Vagina (tissue), 2 donors: ENCODE data around the gene SIX4. TPM values are rescaled to one million over a fixed set of nuclear protein-coding genes. Genes with fewer than 3 reads are reported as not detected.

Experiments
- DNase-seq, 2 donors: peaks; one replicate each; pipeline ENCODE4 v3.0.0-alpha.2; 2017; ENCODE audit errors: extremely low spot score in 2 of 2
- H3K27ac ChIP-seq: fragments of 200-600 bp; sonication (generic); one replicate; pipeline ENCODE4 v1.5.1; 2019
- H3K27me3 ChIP-seq: fragments of 200-600 bp; sonication (generic); one replicate; pipeline ENCODE4 v1.5.1; 2019
- H3K36me3 ChIP-seq, 2 donors: fragments of 200-600 bp; sonication (generic); one replicate each; pipeline ENCODE4 v1.5.1; 2017 to 2019
- H3K4me1 ChIP-seq: fragments of 200-600 bp; sonication (generic); one replicate; pipeline ENCODE4 v1.5.1; 2019
- H3K4me3 ChIP-seq, 2 donors: fragments of 200-600 bp; sonication (generic); 1 replicate in 1 of 2; 2 replicates in 1 of 2; pipeline ENCODE4 v1.5.1; 2016 to 2019
- H3K9me3 ChIP-seq: fragments of 200-600 bp; sonication (generic); one replicate; pipeline ENCODE4 v1.5.1; 2019
- CTCF ChIP-seq, 3 experiments: fragments of 450-650 bp in 2 of 3; fragments of 200-600 bp in 1 of 3; sonication (generic) in 1 of 3; IDR thresholded peaks; one replicate each; pipeline ENCODE4 v1.5.1; 2017 to 2019; ENCODE audit warnings: antibody characterized with exemption in 3 of 3, mild to moderate bottlenecking in 2 of 3, moderate library complexity in 2 of 3
- POLR2A ChIP-seq, 2 donors: fragments of 450-650 bp; IDR thresholded peaks; one replicate each; pipeline ENCODE4 v1.6.1; 2017; ENCODE audit warnings: antibody characterized with exemption in 2 of 2, mild to moderate bottlenecking in 2 of 2, moderate library complexity in 2 of 2
- POLR2AphosphoS5 ChIP-seq, 2 donors: sonication (generic); formaldehyde crosslinking; IDR thresholded peaks; one replicate each; pipeline ENCODE4 v1.9.0; 2017; ENCODE audit warnings: antibody characterized with exemption in 2 of 2, mild to moderate bottlenecking in 2 of 2, low read depth in 1 of 2; ENCODE audit not compliant: insufficient read depth in 1 of 2
- intact Hi-C: fragments of 100-400 bp; cut with DNase I; formaldehyde crosslinking; loops from one replicate; pipeline ENCODE4 v1.15.1; 2023
- total RNA-seq: library from RNA; depleted of rRNA; stranded (reverse); fragments of >200 nt; gene quantifications from one replicate; pipeline ENCODE4 v1.2.3, GENCODE V29; 2016

SIX4 gene
- total RNA-seq, 1 donor from 2014 or later = 1.5 TPM

GRCh38 chr14:60753264-60754119, 29.3 kb upstream of the SIX4 start:
- Histone ChIP-seq H3K27me3 (no peaks in the 10 kb centered on the region), H3K4me1 (peaks cover 15% of the 10 kb centered on the region), H3K36me3 (no peaks in the 10 kb centered on the region), H3K4me3 (no peak overlapping the region), H3K27ac (no peak overlapping the region), H3K9me3 (no peaks in the 10 kb centered on the region)
- intact Hi-C loops = no loop called here
- TF ChIP-seq CTCF (IDR thresholded peaks at IDR 0.05) (no peak), POLR2AphosphoS5 (IDR thresholded peaks at IDR 0.05; ENCODE audit: insufficient read depth in 1 of 2, low read depth in 1 of 2) (no peak), POLR2A (IDR thresholded peaks at IDR 0.05) (no peak)
- no peak for DNase-seq

GRCh38 chr14:60744566-60744965, 20.4 kb upstream of the SIX4 start:
- Histone ChIP-seq H3K27ac (no peak overlapping the region), H3K36me3 (no peaks in the 10 kb centered on the region), H3K4me3 (no peak overlapping the region), H3K4me1 (no peaks in the 10 kb centered on the region), H3K9me3 (no peaks in the 10 kb centered on the region), H3K27me3 (no peaks in the 10 kb centered on the region)
- intact Hi-C loops = no loop called here
- no peak for DNase-seq
- TF ChIP-seq CTCF (IDR thresholded peaks at IDR 0.05) = no peak
- TF ChIP-seq POLR2A (IDR thresholded peaks at IDR 0.05) = no peak
- TF ChIP-seq POLR2AphosphoS5 (IDR thresholded peaks at IDR 0.05; ENCODE audit: insufficient read depth in 1 of 2, low read depth in 1 of 2) = no peak

GRCh38 chr14:60738843-60739508, 14.8 kb upstream of the SIX4 start:
- H3K4me1 ChIP-seq = peaks cover 23% of the 10 kb centered on the region
- no peak overlapping the region for H3K27ac ChIP-seq
- no peak for DNase-seq

DNA sequence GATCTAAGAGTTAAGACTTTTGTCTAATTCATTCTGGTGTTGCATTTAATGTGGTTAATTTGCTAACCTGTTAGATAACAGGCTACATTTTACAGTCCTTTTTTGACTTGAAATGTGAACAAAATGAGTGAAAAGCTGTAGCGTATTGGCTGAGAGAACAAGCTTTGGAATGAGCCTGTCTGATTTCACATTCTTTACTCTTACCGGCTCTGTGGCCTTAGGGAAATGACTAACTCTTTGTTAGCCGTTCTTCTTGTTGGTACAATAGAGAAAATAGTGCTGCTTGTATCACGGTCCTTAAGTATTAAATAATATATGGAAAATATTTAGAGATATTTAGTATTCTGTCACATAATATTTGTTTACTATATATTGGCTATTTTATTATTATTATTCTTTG, 12.3 kb upstream of the SIX4 start:
- intact Hi-C loops = no loop called here
- Histone ChIP-seq H3K36me3 (no peaks in the 10 kb centered on the region), H3K4me1 (peaks cover 23% of the 10 kb centered on the region), H3K27ac (no peak overlapping the region), H3K9me3 (no peaks in the 10 kb centered on the region), H3K27me3 (no peaks in the 10 kb centered on the region), H3K4me3 (no peak overlapping the region)
- no peak for DNase-seq
- TF ChIP-seq CTCF (IDR thresholded peaks at IDR 0.05) (no peak), POLR2AphosphoS5 (IDR thresholded peaks at IDR 0.05; ENCODE audit: insufficient read depth in 1 of 2, low read depth in 1 of 2) (no peak), POLR2A (IDR thresholded peaks at IDR 0.05) (no peak)

More at GRCh38 chr14:60738843-60739508, 14.8 kb upstream of the SIX4 start:
- Histone ChIP-seq H3K27me3 (no peaks in the 10 kb centered on the region), H3K36me3 (no peaks in the 10 kb centered on the region), H3K4me3 (no peak overlapping the region), H3K9me3 (no peaks in the 10 kb centered on the region)
- TF ChIP-seq CTCF (IDR thresholded peaks at IDR 0.05) = no peak
- TF ChIP-seq POLR2A (IDR thresholded peaks at IDR 0.05) = no peak
- TF ChIP-seq POLR2AphosphoS5 (IDR thresholded peaks at IDR 0.05; ENCODE audit: insufficient read depth in 1 of 2, low read depth in 1 of 2) = no peak
- intact Hi-C loops = no loop called here

DNA sequence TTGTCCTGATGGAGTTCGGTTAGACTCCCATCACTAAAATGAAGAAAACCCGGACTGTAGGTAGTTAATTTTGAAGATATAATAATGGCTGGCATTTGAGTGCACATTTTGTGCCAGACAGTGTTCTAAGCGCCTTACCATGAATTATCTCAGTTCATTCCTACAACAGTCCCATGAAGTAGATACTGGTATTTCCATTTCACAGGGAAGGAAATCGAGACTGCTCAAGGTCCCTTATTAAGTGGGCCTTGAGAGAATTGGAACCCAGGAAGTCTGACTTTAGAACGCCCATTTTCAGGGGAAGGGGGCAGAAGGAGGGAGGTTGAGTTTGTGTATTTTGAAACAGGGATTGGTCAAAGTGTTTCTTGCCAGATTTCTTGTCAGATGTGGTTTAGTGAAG, 11.3 kb upstream of the SIX4 start:
- Histone ChIP-seq H3K9me3 (no peaks in the 10 kb centered on the region), H3K27ac (no peak overlapping the region), H3K36me3 (no peaks in the 10 kb centered on the region), H3K4me3 (peak overlapping the region; percentile 65 to 81), H3K27me3 (no peaks in the 10 kb centered on the region), H3K4me1 (peaks cover 23% of the 10 kb centered on the region)
- no peak for DNase-seq
- intact Hi-C loops = no loop called here
- TF ChIP-seq POLR2A (IDR thresholded peaks at IDR 0.05) (no peak), CTCF (IDR thresholded peaks at IDR 0.05) (no peak), POLR2AphosphoS5 (IDR thresholded peaks at IDR 0.05; ENCODE audit: insufficient read depth in 1 of 2, low read depth in 1 of 2) (no peak)
